Epidermal melanocyte (primary cell): ENCODE results near the gene PCDHB2.
"Not testable (repeated sequence)": the region's sequence is repeated elsewhere in the genome, so short reads cannot be mapped to it uniquely, and the experiment has no call there.

ENCODE experiments used
- DNase-seq: peaks from one replicate; pipeline ENCODE4 v3.0.0; 2011; ENCODE audit warnings: low spot score; ENCODE audit not compliant: insufficient read length

PCDHB2 gene

DNA sequence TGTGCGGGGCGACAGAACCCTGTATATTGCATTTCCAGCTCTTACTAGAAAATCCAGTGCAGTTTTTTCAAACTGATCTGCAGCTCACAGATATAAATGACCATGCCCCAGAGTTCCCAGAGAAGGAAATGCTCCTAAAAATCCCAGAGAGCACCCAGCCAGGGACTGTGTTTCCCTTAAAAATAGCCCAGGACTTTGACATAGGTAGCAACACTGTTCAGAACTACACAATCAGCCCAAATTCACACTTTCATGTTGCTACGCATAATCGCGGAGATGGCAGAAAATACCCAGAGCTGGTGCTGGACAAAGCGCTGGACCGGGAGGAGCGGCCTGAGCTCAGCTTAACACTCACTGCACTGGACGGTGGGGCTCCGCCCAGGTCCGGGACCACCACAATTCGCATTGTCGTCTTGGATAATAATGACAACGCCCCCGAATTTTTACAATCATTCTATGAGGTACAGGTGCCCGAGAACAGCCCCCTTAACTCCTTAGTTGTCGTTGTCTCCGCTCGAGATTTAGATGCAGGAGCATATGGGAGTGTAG is 41.4 kb downstream of the PCDHB2 start:
- DNase-seq: no peak

DNA sequence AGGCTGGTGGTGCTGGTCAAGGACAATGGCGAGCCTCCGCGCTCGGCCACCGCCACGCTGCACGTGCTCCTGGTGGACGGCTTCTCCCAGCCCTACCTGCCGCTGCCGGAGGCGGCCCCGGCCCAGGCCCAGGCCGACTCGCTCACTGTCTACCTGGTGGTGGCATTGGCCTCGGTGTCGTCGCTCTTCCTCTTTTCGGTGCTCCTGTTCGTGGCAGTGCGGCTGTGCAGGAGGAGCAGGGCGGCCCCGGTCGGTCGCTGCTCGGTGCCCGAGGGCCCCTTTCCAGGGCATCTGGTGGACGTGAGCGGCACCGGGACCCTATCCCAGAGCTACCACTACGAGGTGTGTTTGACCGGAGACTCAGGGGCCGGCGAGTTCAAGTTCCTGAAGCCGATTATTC is 42.9 kb downstream of the PCDHB2 start:
- DNase-seq: not testable (repeated sequence)
